Measurements from ENCODE around the gene CDH12.

The CDH12 gene

DNA sequence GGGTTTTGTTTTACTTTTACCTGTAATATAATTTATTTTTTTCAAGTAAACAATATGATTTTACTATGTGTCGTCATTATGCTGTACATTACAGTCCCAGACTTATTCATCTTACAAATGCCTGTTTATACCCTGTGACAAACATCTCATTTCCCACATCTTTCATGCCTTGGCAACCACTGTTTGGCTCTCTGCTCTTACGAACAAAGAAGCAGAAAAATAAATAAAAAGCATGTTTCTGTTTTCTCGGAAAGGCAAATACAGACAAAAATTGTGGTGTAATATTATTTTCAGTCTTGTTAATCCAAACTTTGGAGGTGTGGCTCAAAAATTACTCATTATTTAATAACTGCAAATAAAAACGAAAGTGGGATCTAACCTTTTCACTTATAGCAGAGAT lies 393.0 kb downstream of the CDH12 start:
- H3K27ac ChIP-seq (ENCODE audit: low read depth, low read length), result no peak overlapping the region
- H3K27me3 ChIP-seq (ENCODE audit: control insufficient read depth in 1 of 2, insufficient read depth in 2 of 2, low read length in 2 of 2), result no peaks in the 10 kb centered on the region

GRCh38 chr5:22432905-22433304 lies 420.2 kb downstream of the CDH12 start:
- H3K9ac ChIP-seq (ENCODE audit: low read length), result no peak overlapping the region
- H3K27me3 ChIP-seq (ENCODE audit: control insufficient read depth in 1 of 2, insufficient read depth in 2 of 2, low read length in 2 of 2), result no peaks in the 10 kb centered on the region
- no peak overlapping the region for H3K27ac ChIP-seq (ENCODE audit: low read depth, low read length)

More for the DNA sequence above, 393.0 kb downstream of the CDH12 start:
- Histone ChIP-seq H3K4me1 (ENCODE audit: insufficient read depth, low read length) (no peaks in the 10 kb centered on the region), H3K9me3 (ENCODE audit: low read length) (no peaks in the 10 kb centered on the region), H3K9ac (ENCODE audit: low read length) (no peak overlapping the region), H3K36me3 (ENCODE audit: insufficient read depth, low read length) (no peaks in the 10 kb centered on the region), H3K4me3 (ENCODE audit: low read depth in 1 of 2, low read length in 2 of 2) (no peak overlapping the region)

DNA sequence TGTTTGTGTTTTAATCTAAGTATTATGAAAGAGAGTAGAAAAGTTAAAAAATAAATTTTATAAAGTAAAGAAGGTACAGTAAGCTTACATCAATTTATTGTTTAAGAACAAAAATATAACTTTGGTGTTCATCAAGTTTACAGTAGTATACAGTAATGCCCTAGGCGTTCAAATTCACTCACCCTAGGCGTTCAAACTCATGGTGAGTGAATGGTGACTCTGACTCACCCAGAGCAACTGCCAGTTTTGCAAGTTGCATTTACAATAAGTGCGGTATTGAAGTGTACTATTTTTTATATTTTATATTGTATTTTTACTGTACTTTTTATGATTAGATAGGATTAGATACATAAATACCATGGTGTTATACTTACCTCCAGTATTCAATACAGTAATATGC lies 421.3 kb downstream of the CDH12 start:
- Histone ChIP-seq H3K36me3 (ENCODE audit: insufficient read depth, low read length) (no peaks in the 10 kb centered on the region), H3K4me3 (ENCODE audit: low read depth in 1 of 2, low read length in 2 of 2) (no peak overlapping the region), H3K27me3 (ENCODE audit: control insufficient read depth in 1 of 2, insufficient read depth in 2 of 2, low read length in 2 of 2) (no peaks in the 10 kb centered on the region), H3K9me3 (ENCODE audit: low read length) (no peaks in the 10 kb centered on the region), H3K27ac (ENCODE audit: low read depth, low read length) (no peak overlapping the region), H3K9ac (ENCODE audit: low read length) (no peak overlapping the region), H3K4me1 (ENCODE audit: insufficient read depth, low read length) (no peaks in the 10 kb centered on the region)

More at GRCh38 chr5:22432905-22433304, 420.2 kb downstream of the CDH12 start:
- Histone ChIP-seq H3K36me3 (ENCODE audit: insufficient read depth, low read length) (no peaks in the 10 kb centered on the region), H3K4me3 (ENCODE audit: low read depth in 1 of 2, low read length in 2 of 2) (no peak overlapping the region), H3K9me3 (ENCODE audit: low read length) (no peaks in the 10 kb centered on the region), H3K4me1 (ENCODE audit: insufficient read depth, low read length) (no peaks in the 10 kb centered on the region)

DNA sequence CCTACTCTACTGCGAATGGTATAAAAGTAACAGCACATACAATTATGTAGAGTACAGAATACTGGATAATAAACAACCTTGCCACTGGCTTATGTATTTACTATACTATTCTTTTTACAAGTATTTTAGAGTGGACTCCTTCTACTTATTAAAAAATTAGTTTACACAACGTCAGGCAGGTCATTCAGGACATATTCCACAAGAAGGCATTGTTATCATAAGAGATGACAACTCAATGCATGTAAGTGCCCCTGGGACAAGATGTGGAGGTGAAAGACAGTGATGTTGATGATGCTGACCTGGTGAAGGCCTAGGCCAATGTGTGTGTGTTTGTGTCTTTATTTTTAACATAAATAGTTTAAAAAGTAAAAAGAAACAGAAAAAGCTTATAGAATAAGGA lies 421.7 kb downstream of the CDH12 start:
- Histone ChIP-seq H3K27ac (ENCODE audit: low read depth, low read length) (no peak overlapping the region), H3K36me3 (ENCODE audit: insufficient read depth, low read length) (no peaks in the 10 kb centered on the region), H3K4me1 (ENCODE audit: insufficient read depth, low read length) (no peaks in the 10 kb centered on the region), H3K27me3 (ENCODE audit: control insufficient read depth in 1 of 2, insufficient read depth in 2 of 2, low read length in 2 of 2) (no peaks in the 10 kb centered on the region), H3K9me3 (ENCODE audit: low read length) (no peaks in the 10 kb centered on the region), H3K4me3 (ENCODE audit: low read depth in 1 of 2, low read length in 2 of 2) (no peak overlapping the region), H3K9ac (ENCODE audit: low read length) (no peak overlapping the region)

GRCh38 chr5:22411554-22412349 lies 441.4 kb downstream of the CDH12 start:
- Histone ChIP-seq H3K4me1 (ENCODE audit: insufficient read depth, low read length) (no peaks in the 10 kb centered on the region), H3K36me3 (ENCODE audit: insufficient read depth, low read length) (no peaks in the 10 kb centered on the region)

DNA sequence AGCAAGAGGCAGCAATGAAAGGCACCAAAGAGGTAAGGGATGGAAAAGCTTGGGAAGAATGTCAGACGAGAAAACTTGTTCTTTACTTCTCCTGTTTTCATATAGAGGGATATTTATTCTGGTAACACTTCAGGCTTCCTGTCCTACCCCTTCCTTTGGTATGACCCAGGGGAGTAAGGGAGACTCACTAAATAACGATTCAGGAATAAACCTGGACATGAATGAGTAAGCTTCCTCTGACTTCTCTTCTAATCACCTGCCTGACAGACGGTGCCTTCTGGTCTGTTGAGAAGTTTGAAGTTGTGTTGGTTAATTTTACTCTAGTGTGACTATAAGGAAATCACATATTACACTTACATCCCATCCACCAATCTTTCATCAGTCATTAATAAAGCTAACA lies 461.2 kb downstream of the CDH12 start:
- no peak overlapping the region for H3K9ac ChIP-seq (ENCODE audit: low read length)
- no peaks in the 10 kb centered on the region for H3K36me3 ChIP-seq (ENCODE audit: insufficient read depth, low read length)
- H3K4me3 ChIP-seq (ENCODE audit: low read depth in 1 of 2, low read length in 2 of 2), result no peak overlapping the region
- H3K9me3 ChIP-seq (ENCODE audit: low read length), result no peaks in the 10 kb centered on the region
- H3K27ac ChIP-seq (ENCODE audit: low read depth, low read length), result no peak overlapping the region
- H3K4me1 ChIP-seq (ENCODE audit: insufficient read depth, low read length), result no peaks in the 10 kb centered on the region
- H3K27me3 ChIP-seq (ENCODE audit: control insufficient read depth in 1 of 2, insufficient read depth in 2 of 2, low read length in 2 of 2), result no peaks in the 10 kb centered on the region

More at GRCh38 chr5:22411554-22412349, 441.4 kb downstream of the CDH12 start:
- Histone ChIP-seq H3K27ac (ENCODE audit: low read depth, low read length) (no peak overlapping the region), H3K9ac (ENCODE audit: low read length) (no peak overlapping the region), H3K4me3 (ENCODE audit: low read depth in 1 of 2, low read length in 2 of 2) (no peak overlapping the region), H3K27me3 (ENCODE audit: control insufficient read depth in 1 of 2, insufficient read depth in 2 of 2, low read length in 2 of 2) (no peaks in the 10 kb centered on the region), H3K9me3 (ENCODE audit: low read length) (no peaks in the 10 kb centered on the region)

- Histone ChIP-seq H3K9ac (ENCODE audit: low read length) (no peak overlapping the region), H3K4me3 (ENCODE audit: low read depth in 1 of 2, low read length in 2 of 2) (no peak overlapping the region), H3K9me3 (ENCODE audit: low read length) (no peaks in the 10 kb centered on the region), H3K36me3 (ENCODE audit: insufficient read depth, low read length) (no peaks in the 10 kb centered on the region), H3K4me1 (ENCODE audit: insufficient read depth, low read length) (no peaks in the 10 kb centered on the region), H3K27ac (ENCODE audit: low read depth, low read length) (no peak overlapping the region), H3K27me3 (ENCODE audit: control insufficient read depth in 1 of 2, insufficient read depth in 2 of 2, low read length in 2 of 2) (no peaks in the 10 kb centered on the region)
These were observed 462.3 kb downstream of the CDH12 start for GRCh38 chr5:22390888-22391287.

- Histone ChIP-seq H3K27ac (ENCODE audit: low read depth, low read length) (no peak overlapping the region), H3K36me3 (ENCODE audit: insufficient read depth, low read length) (no peaks in the 10 kb centered on the region), H3K4me1 (ENCODE audit: insufficient read depth, low read length) (no peaks in the 10 kb centered on the region), H3K27me3 (ENCODE audit: control insufficient read depth in 1 of 2, insufficient read depth in 2 of 2, low read length in 2 of 2) (no peaks in the 10 kb centered on the region), H3K9me3 (ENCODE audit: low read length) (no peaks in the 10 kb centered on the region), H3K9ac (ENCODE audit: low read length) (no peak overlapping the region), H3K4me3 (ENCODE audit: low read depth in 1 of 2, low read length in 2 of 2) (no peak overlapping the region)
These were observed 480.1 kb downstream of the CDH12 start for GRCh38 chr5:22372826-22373660.

GRCh38 chr5:22372376-22372775 lies 480.8 kb downstream of the CDH12 start:
- H3K36me3 ChIP-seq (ENCODE audit: insufficient read depth, low read length), result no peaks in the 10 kb centered on the region
- no peak overlapping the region for H3K27ac ChIP-seq (ENCODE audit: low read depth, low read length)
- H3K9me3 ChIP-seq (ENCODE audit: low read length), result no peaks in the 10 kb centered on the region
- H3K9ac ChIP-seq (ENCODE audit: low read length), result no peak overlapping the region
- no peaks in the 10 kb centered on the region for H3K27me3 ChIP-seq (ENCODE audit: control insufficient read depth in 1 of 2, insufficient read depth in 2 of 2, low read length in 2 of 2)
- H3K4me1 ChIP-seq (ENCODE audit: insufficient read depth, low read length), result no peaks in the 10 kb centered on the region
- no peak overlapping the region for H3K4me3 ChIP-seq (ENCODE audit: low read depth in 1 of 2, low read length in 2 of 2)

- no peaks in the 10 kb centered on the region for H3K9me3 ChIP-seq (ENCODE audit: low read length)
- no peak overlapping the region for H3K4me3 ChIP-seq (ENCODE audit: low read depth in 1 of 2, low read length in 2 of 2)
- H3K27me3 ChIP-seq (ENCODE audit: control insufficient read depth in 1 of 2, insufficient read depth in 2 of 2, low read length in 2 of 2), result no peaks in the 10 kb centered on the region
- H3K9ac ChIP-seq (ENCODE audit: low read length), result no peak overlapping the region
- no peaks in the 10 kb centered on the region for H3K4me1 ChIP-seq (ENCODE audit: insufficient read depth, low read length)
- H3K36me3 ChIP-seq (ENCODE audit: insufficient read depth, low read length), result no peaks in the 10 kb centered on the region
- H3K27ac ChIP-seq (ENCODE audit: low read depth, low read length), result no peak overlapping the region
These were observed 498.2 kb downstream of the CDH12 start for GRCh38 chr5:22354956-22355355.

DNA sequence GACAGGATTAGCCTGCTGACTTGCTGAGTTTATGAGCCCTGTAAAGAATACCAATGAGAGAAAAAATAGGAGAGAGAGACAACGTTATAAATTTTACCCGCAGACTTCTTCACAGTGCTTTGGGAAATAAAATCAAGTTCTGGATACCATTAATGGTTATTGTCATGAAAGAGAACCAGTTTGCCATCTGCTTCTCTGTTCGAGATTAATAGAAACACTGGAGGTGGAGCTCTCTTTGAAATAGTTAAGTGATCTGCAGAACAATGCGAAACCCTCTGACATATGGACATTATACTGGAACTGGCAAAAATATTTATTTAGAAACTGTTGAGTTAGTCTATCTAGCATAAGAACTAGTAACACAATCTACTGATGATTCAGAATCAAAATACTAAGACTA lies 500.7 kb downstream of the CDH12 start:
- Histone ChIP-seq H3K36me3 (ENCODE audit: insufficient read depth, low read length) (no peaks in the 10 kb centered on the region), H3K27ac (ENCODE audit: low read depth, low read length) (no peak overlapping the region), H3K4me3 (ENCODE audit: low read depth in 1 of 2, low read length in 2 of 2) (no peak overlapping the region), H3K9ac (ENCODE audit: low read length) (no peak overlapping the region), H3K4me1 (ENCODE audit: insufficient read depth, low read length) (no peaks in the 10 kb centered on the region), H3K27me3 (ENCODE audit: control insufficient read depth in 1 of 2, insufficient read depth in 2 of 2, low read length in 2 of 2) (no peaks in the 10 kb centered on the region), H3K9me3 (ENCODE audit: low read length) (no peaks in the 10 kb centered on the region)
